ENCODE results near the gene CRLF1. TPM values are rescaled to one million over a fixed set of nuclear protein-coding genes. Genes with fewer than 3 reads are reported as not detected.

Gene CRLF1
- total RNA-seq, 1 experiment from 2014 or later = 0.61 TPM

GRCh38 chr19:18580311-18580710 lies 26.3 kb downstream of the CRLF1 start:
- no peaks in the 10 kb centered on the region for H3K36me3 ChIP-seq (ENCODE audit: control insufficient read depth, insufficient read depth, low read length)
- H3K27me3 Mint-ChIP-seq (ENCODE audit: insufficient read depth, unreplicated experiment) = no peaks in the 10 kb centered on the region
- no peaks in the 10 kb centered on the region for H3K4me1 Mint-ChIP-seq (ENCODE audit: low read depth, unreplicated experiment)
- CTCF ChIA-PET = no interaction called here
- no peaks in the 10 kb centered on the region for H3K9me3 ChIP-seq
- no peak overlapping the region for H3K4me3 ChIP-seq (ENCODE audit: low read depth, low read length)
- H3K9me3 Mint-ChIP-seq (ENCODE audit: unreplicated experiment) = no peaks in the 10 kb centered on the region
- H3K36me3 Mint-ChIP-seq (ENCODE audit: insufficient read depth, unreplicated experiment) = peaks cover 36% of the 10 kb centered on the region
- no peak overlapping the region for H3K27ac Mint-ChIP-seq (ENCODE audit: unreplicated experiment)
- DNase-seq = no peak
- no peak overlapping the region for H3K4me3 Mint-ChIP-seq (ENCODE audit: unreplicated experiment)
- no peaks in the 10 kb centered on the region for H3K27me3 ChIP-seq (replicated peaks; ENCODE audit: control insufficient read depth, insufficient read depth, low read length)
- H3K4me1 ChIP-seq = no peaks in the 10 kb centered on the region
- POLR2A ChIA-PET = no interaction called here
- intact Hi-C loops (cut with micrococcal nuclease; ENCODE audit: unreplicated experiment) = loop anchor here (10.0 kb wide), 1 partner anchor 116 kb away; no protein-coding TSS in a partner anchor
- TF ChIP-seq, protein P1, sequence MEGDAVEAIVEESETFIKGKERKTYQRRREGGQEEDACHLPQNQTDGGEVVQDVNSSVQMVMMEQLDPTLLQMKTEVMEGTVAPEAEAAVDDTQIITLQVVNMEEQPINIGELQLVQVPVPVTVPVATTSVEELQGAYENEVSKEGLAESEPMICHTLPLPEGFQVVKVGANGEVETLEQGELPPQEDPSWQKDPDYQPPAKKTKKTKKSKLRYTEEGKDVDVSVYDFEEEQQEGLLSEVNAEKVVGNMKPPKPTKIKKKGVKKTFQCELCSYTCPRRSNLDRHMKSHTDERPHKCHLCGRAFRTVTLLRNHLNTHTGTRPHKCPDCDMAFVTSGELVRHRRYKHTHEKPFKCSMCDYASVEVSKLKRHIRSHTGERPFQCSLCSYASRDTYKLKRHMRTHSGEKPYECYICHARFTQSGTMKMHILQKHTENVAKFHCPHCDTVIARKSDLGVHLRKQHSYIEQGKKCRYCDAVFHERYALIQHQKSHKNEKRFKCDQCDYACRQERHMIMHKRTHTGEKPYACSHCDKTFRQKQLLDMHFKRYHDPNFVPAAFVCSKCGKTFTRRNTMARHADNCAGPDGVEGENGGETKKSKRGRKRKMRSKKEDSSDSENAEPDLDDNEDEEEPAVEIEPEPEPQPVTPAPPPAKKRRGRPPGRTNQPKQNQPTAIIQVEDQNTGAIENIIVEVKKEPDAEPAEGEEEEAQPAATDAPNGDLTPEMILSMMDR (IDR thresholded peaks at IDR 0.05; ENCODE audit: insufficient read depth in 1 of 2, low read depth in 1 of 2, low read length in 1 of 2, severe bottlenecking in 1 of 2, unreplicated experiment in 1 of 2) = no peak
- BruUV-seq (replicated peaks) = no TSS peak

DNA sequence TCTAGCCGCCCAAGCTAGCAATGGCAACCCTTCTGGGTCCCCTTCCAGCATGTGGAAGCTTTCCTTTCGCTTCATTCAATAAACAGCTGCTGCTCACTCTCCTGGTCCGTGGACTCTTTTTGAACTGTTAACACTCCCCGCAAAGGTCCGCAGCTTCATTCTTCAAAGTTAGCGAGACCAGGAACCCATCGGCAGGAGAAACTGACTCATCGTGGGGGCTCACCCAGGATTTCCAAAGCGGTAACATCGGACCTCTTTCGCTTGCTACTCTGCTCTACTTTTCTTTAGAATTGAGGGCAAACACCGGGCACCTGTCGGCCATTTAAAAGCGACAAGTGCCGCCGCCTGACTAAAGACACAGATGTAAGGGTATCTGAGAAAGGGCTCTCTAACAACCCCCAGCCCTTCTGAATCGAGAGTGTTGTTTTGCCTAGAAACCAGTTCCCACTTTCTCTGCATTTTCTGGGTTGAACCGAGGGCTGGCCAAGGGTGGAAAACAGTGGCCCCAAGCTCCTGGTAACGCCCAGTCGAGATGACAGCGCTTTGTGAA lies 29.2 kb downstream of the CRLF1 start:
- no peaks in the 10 kb centered on the region for H3K27me3 ChIP-seq (replicated peaks; ENCODE audit: control insufficient read depth, insufficient read depth, low read length)
- H3K4me1 ChIP-seq = peaks cover 9% of the 10 kb centered on the region; the same call in 1 of the 2 replicates
- H3K9me3 Mint-ChIP-seq (ENCODE audit: unreplicated experiment) = no peaks in the 10 kb centered on the region
- H3K36me3 ChIP-seq (ENCODE audit: control insufficient read depth, insufficient read depth, low read length) = peaks cover 1% of the 10 kb centered on the region; the same call in 1 of the 2 replicates
- ChIA-PET POLR2A (interaction anchor here (1.5 kb wide), 1 partner anchor 12 kb away, joined by 4 read pairs; no protein-coding TSS in a partner anchor), CTCF (interaction anchor here (0.6 kb wide), 1 partner anchor 314 kb away, joined by 3 read pairs; no protein-coding TSS in a partner anchor)
- no TSS peak for BruUV-seq (replicated peaks)
- H3K4me3 ChIP-seq (ENCODE audit: low read depth, low read length) = no peak overlapping the region
- H3K27ac Mint-ChIP-seq (ENCODE audit: unreplicated experiment) = no peak overlapping the region
- no peaks in the 10 kb centered on the region for H3K27me3 Mint-ChIP-seq (ENCODE audit: insufficient read depth, unreplicated experiment)
- no peak for DNase-seq
- TF ChIP-seq, protein P1 (IDR thresholded peaks at IDR 0.05; ENCODE audit: insufficient read depth in 1 of 2, low read depth in 1 of 2, low read length in 1 of 2, severe bottlenecking in 1 of 2, unreplicated experiment in 1 of 2) = no peak
- intact Hi-C loops (cut with micrococcal nuclease; ENCODE audit: unreplicated experiment) = no loop called here
- peaks cover 64% of the 10 kb centered on the region for H3K36me3 Mint-ChIP-seq (ENCODE audit: insufficient read depth, unreplicated experiment)
- H3K9me3 ChIP-seq = no peaks in the 10 kb centered on the region
- H3K4me3 Mint-ChIP-seq (ENCODE audit: unreplicated experiment) = no peak overlapping the region
- peaks cover 8% of the 10 kb centered on the region for H3K4me1 Mint-ChIP-seq (ENCODE audit: low read depth, unreplicated experiment)

DNA sequence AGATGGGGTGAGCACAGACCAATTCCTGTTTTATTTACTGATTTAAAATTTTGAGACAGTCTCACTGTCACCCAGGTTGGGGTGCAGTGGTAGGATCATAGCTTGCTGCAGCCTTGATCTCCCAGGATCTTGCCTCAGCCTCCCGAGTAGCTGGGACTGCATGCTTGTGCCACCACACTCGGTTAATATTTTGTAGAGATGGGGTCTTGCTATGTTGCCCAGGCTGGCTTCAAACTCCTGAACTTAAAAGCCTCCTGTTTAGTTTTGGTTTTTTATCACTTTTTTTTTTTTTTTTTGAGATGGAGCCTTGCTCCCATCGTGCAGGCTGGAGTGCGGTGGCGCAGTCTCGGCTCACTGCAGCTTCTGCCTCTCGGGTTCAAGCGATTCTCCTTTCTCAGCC lies 30.2 kb downstream of the CRLF1 start:
- BruUV-seq (replicated peaks) = no TSS peak
- Histone ChIP-seq H3K4me3 (ENCODE audit: low read depth, low read length) (no peak overlapping the region), H3K9me3 (no peaks in the 10 kb centered on the region), H3K4me1 (peaks cover 9% of the 10 kb centered on the region; the same call in 1 of the 2 replicates), H3K36me3 (ENCODE audit: control insufficient read depth, insufficient read depth, low read length) (peaks cover 1% of the 10 kb centered on the region; the same call in 1 of the 2 replicates), H3K27me3 (replicated peaks; ENCODE audit: control insufficient read depth, insufficient read depth, low read length) (no peaks in the 10 kb centered on the region)
- DNase-seq = no peak
- TF ChIP-seq, protein P1 (IDR thresholded peaks at IDR 0.05; ENCODE audit: insufficient read depth in 1 of 2, low read depth in 1 of 2, low read length in 1 of 2, severe bottlenecking in 1 of 2, unreplicated experiment in 1 of 2) = no peak
- ChIA-PET POLR2A (no interaction called here), CTCF (interaction anchor here (0.7 kb wide), 1 partner anchor 13 kb away, joined by 3 read pairs; no protein-coding TSS in a partner anchor)
- Mint-ChIP-seq H3K36me3 (ENCODE audit: insufficient read depth, unreplicated experiment) (peaks cover 75% of the 10 kb centered on the region), H3K4me3 (ENCODE audit: unreplicated experiment) (no peak overlapping the region), H3K27me3 (ENCODE audit: insufficient read depth, unreplicated experiment) (no peaks in the 10 kb centered on the region), H3K9me3 (ENCODE audit: unreplicated experiment) (no peaks in the 10 kb centered on the region), H3K4me1 (ENCODE audit: low read depth, unreplicated experiment) (peaks cover 11% of the 10 kb centered on the region), H3K27ac (ENCODE audit: unreplicated experiment) (no peak overlapping the region)
- intact Hi-C loops (cut with micrococcal nuclease; ENCODE audit: unreplicated experiment) = no loop called here
